Testis (tissue), 3 donors: Measurements from ENCODE around the gene RAET1E. TPM values are rescaled to one million over a fixed set of nuclear protein-coding genes. Genes with fewer than 3 reads are reported as not detected.

ENCODE experiments used
- DNase-seq: peaks from one replicate; pipeline ENCODE4 v3.0.0-alpha.2; 2019
- H3K27ac ChIP-seq, 2 donors: fragments of 200-600 bp; sonication (generic); one replicate each; pipeline ENCODE4 v1.5.1; 2019
- H3K27me3 ChIP-seq: fragments of 200-600 bp; sonication (generic); one replicate; pipeline ENCODE4 v1.5.1; 2019
- H3K36me3 ChIP-seq: fragments of 200-600 bp; sonication (generic); one replicate; pipeline ENCODE4 v1.5.1; 2017; ENCODE audit warnings: low read depth; ENCODE audit errors: missing control alignments
- H3K4me1 ChIP-seq: fragments of 200-600 bp; sonication (generic); one replicate; pipeline ENCODE4 v1.5.1; 2019
- H3K4me3 ChIP-seq, 2 donors: fragments of 200-600 bp; sonication (generic); one replicate each; pipeline ENCODE4 v1.5.1; 2017 to 2019
- H3K9me3 ChIP-seq: fragments of 200-600 bp; sonication (generic); one replicate; pipeline ENCODE4 v1.5.1; 2017
- POLR2A ChIP-seq: fragments of 450-650 bp; IDR thresholded peaks from one replicate; pipeline ENCODE4 v1.6.1; 2017; ENCODE audit warnings: antibody characterized with exemption, mild to moderate bottlenecking, moderate library complexity
- WGBS, 2 donors: methylation state at CpG; one replicate each; pipeline ENCODE4 v1.1.5; 2018; 5-methylcytosine and 5-hydroxymethylcytosine counted together
- intact Hi-C: fragments of 100-400 bp; cut with DNase I; formaldehyde crosslinking; loops from one replicate; pipeline ENCODE4 v1.15.1; 2023; ENCODE audit warnings: low total_unique reads
- polyA plus RNA-seq: library from polyadenylated mRNA; stranded (reverse); fragments of 350-450 nt; fragmentation: Illumina TruSeq; extraction: RNeasy Lipid Tissue Mini Kit (QIAGEN cat#74804); gene quantifications from one replicate; pipeline ENCODE4 v1.2.3, GENCODE V29; 2014; ENCODE audit warnings: low read depth, low replicate concordance; ENCODE audit not compliant: insufficient read depth
- total RNA-seq, 2 donors: library from RNA; depleted of rRNA; stranded (reverse); fragments of >200 nt; gene quantifications; one replicate each; pipeline ENCODE4 v1.2.3, GENCODE V29; 2016
- TF ChIP-seq, protein P1 (sequence below), 3 experiments: fragments of 450-650 bp in 2 of 3; fragments of 200-600 bp in 1 of 3; sonication (generic) in 1 of 3; IDR thresholded peaks; one replicate each; pipeline ENCODE4 v1.5.1; 2016 to 2019; ENCODE audit warnings: antibody characterized with exemption in 3 of 3, mild to moderate bottlenecking in 2 of 3, moderate library complexity in 1 of 3

The RAET1E gene
- total and polyA plus RNA-seq, 3 donors from 2014 or later = 0.30 to 0.31 (median 0.31) TPM

GRCh38 chr6:149861603-149862423, 36.1 kb downstream of the RAET1E start:
- Histone ChIP-seq H3K9me3 (no peaks in the 10 kb centered on the region), H3K36me3 (no peaks in the 10 kb centered on the region), H3K27me3 (no peaks in the 10 kb centered on the region), H3K4me1 (peaks cover 10% of the 10 kb centered on the region), H3K27ac (no peak overlapping the region), H3K4me3 (no peak overlapping the region)
- no peak for DNase-seq
- WGBS, 2 donors = 66 to 74% methylated on average over 14 of the region's 14 CpGs
- TF ChIP-seq POLR2A = no peak
- TF ChIP-seq, protein P1, sequence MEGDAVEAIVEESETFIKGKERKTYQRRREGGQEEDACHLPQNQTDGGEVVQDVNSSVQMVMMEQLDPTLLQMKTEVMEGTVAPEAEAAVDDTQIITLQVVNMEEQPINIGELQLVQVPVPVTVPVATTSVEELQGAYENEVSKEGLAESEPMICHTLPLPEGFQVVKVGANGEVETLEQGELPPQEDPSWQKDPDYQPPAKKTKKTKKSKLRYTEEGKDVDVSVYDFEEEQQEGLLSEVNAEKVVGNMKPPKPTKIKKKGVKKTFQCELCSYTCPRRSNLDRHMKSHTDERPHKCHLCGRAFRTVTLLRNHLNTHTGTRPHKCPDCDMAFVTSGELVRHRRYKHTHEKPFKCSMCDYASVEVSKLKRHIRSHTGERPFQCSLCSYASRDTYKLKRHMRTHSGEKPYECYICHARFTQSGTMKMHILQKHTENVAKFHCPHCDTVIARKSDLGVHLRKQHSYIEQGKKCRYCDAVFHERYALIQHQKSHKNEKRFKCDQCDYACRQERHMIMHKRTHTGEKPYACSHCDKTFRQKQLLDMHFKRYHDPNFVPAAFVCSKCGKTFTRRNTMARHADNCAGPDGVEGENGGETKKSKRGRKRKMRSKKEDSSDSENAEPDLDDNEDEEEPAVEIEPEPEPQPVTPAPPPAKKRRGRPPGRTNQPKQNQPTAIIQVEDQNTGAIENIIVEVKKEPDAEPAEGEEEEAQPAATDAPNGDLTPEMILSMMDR (IDR thresholded peaks at IDR 0.05) = no peak
- intact Hi-C loops = no loop called here

GRCh38 chr6:149860834-149861602, 36.9 kb downstream of the RAET1E start:
- H3K27me3 ChIP-seq = no peaks in the 10 kb centered on the region
- no peaks in the 10 kb centered on the region for H3K9me3 ChIP-seq
- peaks cover 10% of the 10 kb centered on the region for H3K4me1 ChIP-seq
- H3K4me3 ChIP-seq = no peak overlapping the region
- intact Hi-C loops = no loop called here
- H3K36me3 ChIP-seq = no peaks in the 10 kb centered on the region
- TF ChIP-seq, protein P1 (IDR thresholded peaks at IDR 0.05) = no peak
- no peak for TF ChIP-seq POLR2A
- H3K27ac ChIP-seq = no peak overlapping the region
- WGBS, 2 donors = 79 to 84% methylated on average over 14 of the region's 14 CpGs
- DNase-seq = no peak

- no peak overlapping the region for H3K27ac ChIP-seq
- 83 to 92% methylated on average over 5 of the region's 5 CpGs for WGBS, 2 donors
- TF ChIP-seq, protein P1 (IDR thresholded peaks at IDR 0.05) = no peak
- TF ChIP-seq POLR2A = no peak
- intact Hi-C loops = no loop called here
- peaks cover 9% of the 10 kb centered on the region for H3K4me1 ChIP-seq
- H3K9me3 ChIP-seq = no peaks in the 10 kb centered on the region
- no peak overlapping the region for H3K4me3 ChIP-seq
- no peak for DNase-seq
- no peaks in the 10 kb centered on the region for H3K36me3 ChIP-seq
- H3K27me3 ChIP-seq = no peaks in the 10 kb centered on the region
Observed at GRCh38 chr6:149860513-149860833, 37.4 kb downstream of the RAET1E start.

DNA sequence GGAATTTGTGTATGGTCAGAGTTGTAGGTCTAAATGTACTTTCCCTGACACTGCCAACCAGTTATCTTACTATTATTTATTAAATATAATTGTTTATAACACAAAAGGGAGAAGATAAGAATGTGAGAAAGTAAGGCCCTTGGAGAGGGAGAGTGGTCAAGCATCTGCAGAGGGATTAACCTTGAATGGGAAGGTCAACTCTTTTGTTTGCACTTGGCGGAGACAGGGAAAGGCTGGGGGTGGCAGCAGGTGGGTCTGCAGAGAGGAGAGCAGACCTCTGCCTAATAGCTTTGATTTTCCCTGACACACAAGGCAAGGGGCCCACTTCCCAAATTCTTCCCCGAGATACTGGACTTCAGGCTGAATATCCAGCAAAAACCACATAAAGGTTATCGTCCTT, 38.0 kb downstream of the RAET1E start:
- Histone ChIP-seq H3K4me3 (no peak overlapping the region), H3K36me3 (no peaks in the 10 kb centered on the region), H3K27me3 (no peaks in the 10 kb centered on the region), H3K9me3 (no peaks in the 10 kb centered on the region), H3K4me1 (peaks cover 5% of the 10 kb centered on the region), H3K27ac (no peak overlapping the region)
- TF ChIP-seq, protein P1 (IDR thresholded peaks at IDR 0.05) = no peak
- TF ChIP-seq POLR2A = no peak
- intact Hi-C loops = no loop called here
- 70 to 89% methylated on average over 3 of the region's 3 CpGs for WGBS, 2 donors
- DNase-seq = no peak
